GM23248 (cell line): ENCODE measurements around the gene XPC. TPM values are rescaled to one million over a fixed set of nuclear protein-coding genes. Genes with fewer than 3 reads are reported as not detected.
A peak's percentile ranks its signal among the peaks of the same experiment; 100 is the strongest.

Source experiments
- DNase-seq: peaks from one replicate; pipeline ENCODE4 v3.0.0-alpha.2; 2015
- H2AFZ ChIP-seq: fragments of 200-600 bp; sonication (generic); 2 replicates; pipeline ENCODE4 v1.6.1; 2016; ENCODE audit warnings: antibody characterized with exemption
- H3F3A ChIP-seq: fragments of 200-600 bp; sonication (generic); 2 replicates; pipeline ENCODE4 v1.6.1; 2016; ENCODE audit warnings: mild to moderate bottlenecking, antibody characterized with exemption, mixed run types; ENCODE audit not compliant: insufficient read depth
- H3K27ac ChIP-seq: fragments of 200-600 bp; sonication (generic); 2 replicates; pipeline ENCODE4 v1.5.1; 2016; ENCODE audit warnings: mild to moderate bottlenecking
- H3K27me3 ChIP-seq: fragments of 200-600 bp; sonication (generic); replicated peaks from 2 replicates; pipeline ENCODE4 v1.6.1; 2016; ENCODE audit warnings: mild to moderate bottlenecking; ENCODE audit not compliant: insufficient read depth
- H3K36me3 ChIP-seq: fragments of 200-600 bp; sonication (generic); 2 replicates; pipeline ENCODE4 v1.6.1; 2016; ENCODE audit warnings: low read depth, mild to moderate bottlenecking
- H3K4me1 ChIP-seq: fragments of 200-600 bp; sonication (generic); 2 replicates; pipeline ENCODE4 v1.6.1; 2016; ENCODE audit warnings: mild to moderate bottlenecking; ENCODE audit not compliant: insufficient read depth
- H3K4me2 ChIP-seq: fragments of 200-600 bp; sonication (generic); one replicate; pipeline ENCODE4 v1.6.1; 2016; ENCODE audit warnings: mild to moderate bottlenecking; ENCODE audit not compliant: unreplicated experiment
- H3K4me3 ChIP-seq: fragments of 200-600 bp; sonication (generic); 2 replicates; pipeline ENCODE4 v1.5.1; 2016; ENCODE audit warnings: mild to moderate bottlenecking
- H3K79me2 ChIP-seq: fragments of 200-600 bp; sonication (generic); 2 replicates; pipeline ENCODE4 v1.6.1; 2016; ENCODE audit warnings: mild to moderate bottlenecking; ENCODE audit not compliant: insufficient read depth
- H3K9ac ChIP-seq: fragments of 200-600 bp; sonication (generic); 2 replicates; pipeline ENCODE4 v1.6.1; 2016; ENCODE audit warnings: mild to moderate bottlenecking
- H3K9me2 ChIP-seq: fragments of 200-600 bp; sonication (generic); 2 replicates; pipeline ENCODE4 v1.6.1; 2016; ENCODE audit warnings: mixed run types, mild to moderate bottlenecking, moderate library complexity; ENCODE audit not compliant: insufficient read depth
- H3K9me3 ChIP-seq: fragments of 200-600 bp; sonication (generic); one replicate; pipeline ENCODE4 v1.6.1; 2017; ENCODE audit warnings: low read depth
- H4K20me1 ChIP-seq: fragments of 200-600 bp; sonication (generic); 2 replicates; pipeline ENCODE4 v1.6.0; 2016; ENCODE audit not compliant: insufficient read depth
- EZH2 ChIP-seq: fragments of 200-600 bp; sonication (generic); IDR thresholded peaks from 2 replicates; pipeline ENCODE4 v1.6.1; 2018; ENCODE audit warnings: antibody characterized with exemption, mild to moderate bottlenecking; ENCODE audit not compliant: insufficient read depth, poor library complexity, severe bottlenecking
- EZH2phosphoT487 ChIP-seq: fragments of 200-600 bp; sonication (generic); IDR thresholded peaks from 2 replicates; pipeline ENCODE4 v1.6.1; 2018; ENCODE audit warnings: antibody characterized with exemption, moderate library complexity, mild to moderate bottlenecking, low read depth; ENCODE audit not compliant: insufficient read depth
- WGBS, 2 experiments: methylation state at CpG; one replicate each; pipeline ENCODE4 v1.1.6; 2015 to 2017; ENCODE audit warnings: low lambda C conversion rate in 2 of 2, low coverage in 1 of 2; ENCODE audit errors: missing lambda C conversion rate in 2 of 2; 5-methylcytosine and 5-hydroxymethylcytosine counted together
- in situ Hi-C: fragments of 300-500 bp; cut with MboI; formaldehyde crosslinking; loops from 2 replicates; pipeline ENCODE4 v1.15.0; 2020
- polyA plus RNA-seq: library from polyadenylated mRNA; unstranded; fragments of >200 nt; fragmentation: Nextera tagmentation; extraction: Ambion mirVana; gene quantifications from 2 replicates; pipeline ENCODE4 v1.2.1, GENCODE V29; 2016
- total RNA-seq: library from RNA; depleted of rRNA; stranded (reverse); fragments of >200 nt; shearing (Covaris generic); gene quantifications from 2 replicates; pipeline ENCODE4 v1.2.3, GENCODE V29; 2014

The XPC gene
- total and polyA plus RNA-seq, 2 experiments from 2014 or later = 42.4 to 62.1 TPM

GRCh38 chr3:14148041-14148985 lies 30.1 kb downstream of the XPC start:
- Histone ChIP-seq H3K9ac (no peak overlapping the region), H3K9me3 (no peaks in the 10 kb centered on the region), H2AFZ (no peak overlapping the region), H3K4me3 (no peak overlapping the region), H3K27me3 (no peaks in the 10 kb centered on the region), H3K27ac (no peak overlapping the region), H3K9me2 (no peaks in the 10 kb centered on the region), H3K4me1 (peaks cover 24% of the 10 kb centered on the region), H4K20me1 (no peaks in the 10 kb centered on the region), H3K36me3 (peaks cover 21% of the 10 kb centered on the region; the same call in 1 of the 2 replicates), H3K4me2 (no peak overlapping the region), H3K79me2 (peaks cover 14% of the 10 kb centered on the region; the same call in 1 of the 2 replicates), H3F3A (peaks cover 37% of the 10 kb centered on the region)
- WGBS, 2 experiments = 80 to 82% methylated on average over 28 of the region's 28 CpGs
- TF ChIP-seq EZH2 = no peak
- no peak for TF ChIP-seq EZH2phosphoT487
- in situ Hi-C loops = no loop called here
- DNase-seq = peak; percentile 37

- Histone ChIP-seq H3K4me1 (peaks cover 31% of the 10 kb centered on the region), H3K27ac (no peak overlapping the region), H3K9me3 (no peaks in the 10 kb centered on the region), H3K9ac (no peak overlapping the region), H3F3A (peaks cover 42% of the 10 kb centered on the region), H4K20me1 (no peaks in the 10 kb centered on the region), H3K27me3 (no peaks in the 10 kb centered on the region), H3K36me3 (peaks cover 15% of the 10 kb centered on the region; the same call in 1 of the 2 replicates), H3K4me2 (no peak overlapping the region), H2AFZ (no peak overlapping the region), H3K79me2 (peaks cover 8% of the 10 kb centered on the region; the same call in 1 of the 2 replicates), H3K4me3 (no peak overlapping the region), H3K9me2 (no peaks in the 10 kb centered on the region)
- DNase-seq = no peak
- in situ Hi-C loops = no loop called here
- TF ChIP-seq EZH2phosphoT487 = no peak
- TF ChIP-seq EZH2 = no peak
- WGBS, 2 experiments = 87 to 90% methylated on average over 8 to 12 of the region's 12 CpGs
These were observed 30.8 kb downstream of the XPC start for GRCh38 chr3:14147617-14148016.

- Histone ChIP-seq H3K79me2 (peaks cover 8% of the 10 kb centered on the region; the same call in 1 of the 2 replicates), H3K4me1 (peaks cover 36% of the 10 kb centered on the region), H3K27ac (no peak overlapping the region), H3K9me3 (no peaks in the 10 kb centered on the region), H4K20me1 (no peaks in the 10 kb centered on the region), H3F3A (peaks cover 48% of the 10 kb centered on the region), H3K36me3 (peaks cover 16% of the 10 kb centered on the region; the same call in 1 of the 2 replicates), H3K4me3 (no peak overlapping the region), H3K9me2 (no peaks in the 10 kb centered on the region), H3K27me3 (no peaks in the 10 kb centered on the region), H3K9ac (no peak overlapping the region), H2AFZ (no peak overlapping the region), H3K4me2 (no peak overlapping the region)
- 94 to 98% methylated on average over 5 of the region's 5 CpGs for WGBS, 2 experiments
- TF ChIP-seq EZH2 = no peak
- TF ChIP-seq EZH2phosphoT487 = no peak
- in situ Hi-C loops = no loop called here
- DNase-seq = no peak
These were observed 31.4 kb downstream of the XPC start for GRCh38 chr3:14147066-14147435.

GRCh38 chr3:14146381-14147065 lies 31.9 kb downstream of the XPC start:
- 54 to 65% methylated on average over 10 of the region's 10 CpGs for WGBS, 2 experiments
- Histone ChIP-seq H3K9ac (no peak overlapping the region), H3K9me2 (no peaks in the 10 kb centered on the region), H3K4me3 (no peak overlapping the region), H3K4me2 (no peak overlapping the region), H2AFZ (no peak overlapping the region), H4K20me1 (no peaks in the 10 kb centered on the region), H3F3A (peaks cover 53% of the 10 kb centered on the region), H3K27me3 (no peaks in the 10 kb centered on the region), H3K4me1 (peaks cover 42% of the 10 kb centered on the region), H3K9me3 (no peaks in the 10 kb centered on the region), H3K36me3 (0 out of 2 replicates have a peak, but pooled peaks cover 11% of the 10 kb centered on the region), H3K79me2 (peaks cover 5% of the 10 kb centered on the region; the same call in 1 of the 2 replicates), H3K27ac (peak overlapping the region; percentile 100)
- in situ Hi-C loops = no loop called here
- no peak for DNase-seq
- TF ChIP-seq EZH2 (no peak), EZH2phosphoT487 (no peak)
